AG10803 (cell line): ENCODE measurements around the gene VPS35.
A peak's percentile ranks its signal among the peaks of the same experiment; 100 is the strongest.

ENCODE experiments used
- DNase-seq: peaks from one replicate; pipeline ENCODE4 v3.0.0; 2010; ENCODE audit warnings: low read depth
- H3K4me3 ChIP-seq: 2 replicates; pipeline ENCODE4 v1.5.1; 2011; ENCODE audit warnings: mild to moderate bottlenecking, low read length, control low read depth
- TF ChIP-seq, protein P1 (sequence below): conservative IDR thresholded peaks from 2 replicates; pipeline ENCODE4 v1.5.1; 2011; ENCODE audit warnings: mild to moderate bottlenecking, low read length, control low read depth, inconsistent platforms

The VPS35 gene

DNA sequence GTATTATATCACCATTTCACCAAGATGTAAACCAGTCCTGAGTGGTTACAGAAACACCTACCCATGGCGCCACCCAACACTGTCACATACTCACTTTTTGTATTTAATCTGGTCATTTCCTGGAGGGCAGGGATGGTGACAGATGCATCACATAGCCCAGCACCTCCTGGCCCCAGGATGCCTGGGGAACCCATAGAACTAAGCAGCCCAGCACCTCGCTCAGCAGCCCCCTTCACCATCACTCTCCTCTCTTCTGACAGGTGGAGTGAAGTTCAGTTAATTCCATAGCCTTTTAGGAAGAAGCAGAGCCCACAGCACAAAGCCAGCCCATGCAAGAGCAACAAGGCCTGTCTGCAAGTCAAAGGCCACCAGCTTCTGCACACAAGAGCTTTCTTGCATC, 31.6 kb upstream of the VPS35 start:
- TF ChIP-seq, protein P1, sequence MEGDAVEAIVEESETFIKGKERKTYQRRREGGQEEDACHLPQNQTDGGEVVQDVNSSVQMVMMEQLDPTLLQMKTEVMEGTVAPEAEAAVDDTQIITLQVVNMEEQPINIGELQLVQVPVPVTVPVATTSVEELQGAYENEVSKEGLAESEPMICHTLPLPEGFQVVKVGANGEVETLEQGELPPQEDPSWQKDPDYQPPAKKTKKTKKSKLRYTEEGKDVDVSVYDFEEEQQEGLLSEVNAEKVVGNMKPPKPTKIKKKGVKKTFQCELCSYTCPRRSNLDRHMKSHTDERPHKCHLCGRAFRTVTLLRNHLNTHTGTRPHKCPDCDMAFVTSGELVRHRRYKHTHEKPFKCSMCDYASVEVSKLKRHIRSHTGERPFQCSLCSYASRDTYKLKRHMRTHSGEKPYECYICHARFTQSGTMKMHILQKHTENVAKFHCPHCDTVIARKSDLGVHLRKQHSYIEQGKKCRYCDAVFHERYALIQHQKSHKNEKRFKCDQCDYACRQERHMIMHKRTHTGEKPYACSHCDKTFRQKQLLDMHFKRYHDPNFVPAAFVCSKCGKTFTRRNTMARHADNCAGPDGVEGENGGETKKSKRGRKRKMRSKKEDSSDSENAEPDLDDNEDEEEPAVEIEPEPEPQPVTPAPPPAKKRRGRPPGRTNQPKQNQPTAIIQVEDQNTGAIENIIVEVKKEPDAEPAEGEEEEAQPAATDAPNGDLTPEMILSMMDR, result no peak
- no peak for DNase-seq
- H3K4me3 ChIP-seq, result no peak overlapping the region

DNA sequence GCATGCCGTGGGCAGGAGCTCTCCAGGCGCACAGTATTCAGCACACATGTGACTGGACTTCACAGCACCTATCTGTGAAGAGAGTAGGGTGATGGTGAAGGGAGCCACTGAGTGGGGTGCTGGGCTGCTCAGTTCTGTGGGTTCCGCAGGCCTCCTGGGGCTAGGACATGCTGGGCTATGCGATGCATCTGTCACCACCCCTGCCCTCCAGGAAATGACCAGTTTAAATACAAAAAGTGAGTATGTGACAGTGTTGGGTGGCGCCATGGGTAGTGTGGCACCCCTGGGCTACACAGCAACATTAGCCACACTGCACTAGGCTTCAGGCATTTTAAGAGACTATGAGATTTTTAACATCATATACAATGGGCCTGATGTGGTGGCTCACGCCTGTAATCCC, 30.6 kb upstream of the VPS35 start:
- TF ChIP-seq, protein P1, result no peak
- no peak overlapping the region for H3K4me3 ChIP-seq
- no peak for DNase-seq

DNA sequence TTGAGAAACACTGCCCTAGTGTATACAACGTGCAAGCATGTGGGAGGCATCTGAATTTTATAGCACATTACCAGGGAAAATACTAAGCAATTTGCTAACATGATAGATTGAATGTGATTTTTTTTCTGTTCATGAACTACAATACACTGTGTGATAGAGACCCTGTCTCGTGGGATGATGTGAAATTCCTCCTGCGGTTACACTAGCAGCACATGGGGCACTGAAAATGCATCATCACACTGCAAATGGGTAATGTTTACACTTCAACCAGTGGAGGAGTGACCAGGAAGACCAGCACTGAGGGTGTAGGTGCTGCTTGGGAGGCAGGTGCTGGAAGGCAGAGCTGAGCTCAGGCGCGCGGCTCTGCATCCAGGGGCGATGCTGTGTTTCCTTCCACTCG, 29.2 kb upstream of the VPS35 start:
- no peak overlapping the region for H3K4me3 ChIP-seq
- no peak for DNase-seq
- TF ChIP-seq, protein P1, result no peak

DNA sequence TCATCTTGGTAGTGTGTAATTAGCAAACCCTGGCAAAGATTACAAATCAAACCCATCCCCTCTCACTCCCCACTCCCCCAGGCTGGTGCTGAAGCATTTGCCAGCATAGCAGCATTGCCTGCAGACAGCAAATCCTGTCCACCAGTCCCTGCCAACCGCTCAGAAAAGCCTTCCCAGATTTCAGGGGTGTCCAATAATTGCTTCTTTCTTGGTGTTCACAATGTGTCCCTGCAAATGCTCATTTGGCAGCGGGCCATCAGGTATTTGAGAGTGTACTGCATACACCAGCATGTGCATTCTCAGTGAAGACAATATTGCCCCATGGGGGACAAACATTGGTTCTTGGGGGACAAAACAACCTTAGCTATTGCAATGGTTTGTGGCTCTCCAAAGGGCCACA, 28.7 kb upstream of the VPS35 start:
- no peak for DNase-seq
- TF ChIP-seq, protein P1, result no peak
- H3K4me3 ChIP-seq, result no peak overlapping the region

DNA sequence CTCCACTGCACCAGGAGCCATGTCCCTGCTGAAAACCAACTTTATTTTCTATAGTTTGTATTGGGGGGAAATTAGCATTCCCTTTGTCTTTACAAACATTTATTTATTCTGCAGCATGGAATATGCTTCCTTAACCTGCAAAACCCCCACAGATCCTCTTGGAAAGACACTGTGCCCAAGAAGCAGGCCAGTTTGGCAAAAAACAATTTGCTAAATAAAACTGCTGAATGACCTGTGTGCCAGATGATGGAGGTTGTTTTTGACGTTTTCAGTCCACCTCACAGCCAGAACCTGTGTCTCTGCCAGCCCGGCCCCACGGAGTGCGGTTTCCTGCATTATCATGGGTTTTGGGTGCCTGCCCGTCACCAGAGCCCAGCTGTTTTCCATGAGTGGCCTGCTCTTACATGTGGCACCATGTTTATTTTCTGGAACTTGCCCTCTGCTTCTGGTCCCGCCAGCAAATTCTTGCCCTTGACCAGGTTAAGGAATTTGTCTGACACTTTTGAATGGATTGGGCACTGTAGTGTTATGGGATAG, 26.9 kb upstream of the VPS35 start:
- TF ChIP-seq, protein P1, result no peak
- peak; percentile 18 for DNase-seq
- no peak overlapping the region for H3K4me3 ChIP-seq

DNA sequence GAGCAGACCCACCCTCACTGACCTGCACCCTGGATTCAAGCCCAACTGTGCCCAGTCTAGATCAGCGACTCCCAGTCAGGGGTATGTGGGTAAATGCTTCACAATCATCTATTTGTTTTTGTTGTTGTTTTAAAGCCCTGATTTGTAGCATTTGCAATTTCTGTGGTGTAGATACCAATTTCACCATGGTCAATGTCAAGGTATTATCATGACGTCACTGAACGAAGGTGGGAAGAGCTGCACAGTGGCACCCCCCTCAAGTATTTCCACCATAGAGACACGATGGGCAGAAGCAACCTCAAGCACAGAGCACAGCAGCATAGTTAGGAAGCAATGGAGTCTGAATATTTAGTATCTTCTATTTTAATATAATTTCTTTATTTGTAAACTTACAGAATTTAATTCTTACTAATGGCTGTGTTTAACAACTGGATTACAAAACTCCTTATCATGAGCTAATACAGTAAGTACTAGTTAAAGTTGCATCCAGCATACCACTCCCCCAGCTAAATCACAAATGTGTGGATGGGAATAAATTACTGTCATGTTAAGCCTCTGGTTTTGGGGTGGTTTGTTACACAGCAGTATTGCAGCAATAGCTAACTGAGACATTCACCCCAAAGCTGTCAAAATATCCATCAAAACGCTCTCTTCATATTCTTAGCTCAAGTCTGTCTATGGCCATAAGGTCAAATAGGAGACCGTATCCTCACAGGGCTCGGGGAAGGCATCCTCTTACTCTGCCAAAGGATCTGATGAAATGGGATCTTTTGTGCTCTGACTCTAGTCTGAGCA, 26.0 kb upstream of the VPS35 start:
- no peak for DNase-seq
- H3K4me3 ChIP-seq, result no peak overlapping the region
- TF ChIP-seq, protein P1, result no peak

DNA sequence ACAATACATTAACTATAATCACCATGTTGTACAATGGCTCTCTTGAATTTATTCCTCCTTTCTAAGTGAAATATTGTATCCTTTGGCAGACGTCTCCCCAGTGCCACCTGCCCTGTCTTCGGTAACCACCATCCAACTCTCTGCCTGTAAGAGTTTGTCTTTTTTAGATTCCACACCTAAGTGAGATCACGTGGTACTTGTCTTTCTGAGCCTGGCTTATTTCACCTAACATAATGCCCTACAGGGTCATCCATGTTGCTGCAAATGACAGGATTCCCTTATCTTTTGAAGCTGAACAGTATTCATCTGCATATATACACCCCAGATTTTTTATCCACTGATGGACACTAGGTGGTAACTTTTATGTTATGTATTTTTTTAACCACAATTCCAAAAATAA, 24.7 kb upstream of the VPS35 start:
- TF ChIP-seq, protein P1, result no peak
- DNase-seq, result no peak

More for the DNA sequence above, 24.7 kb upstream of the VPS35 start:
- H3K4me3 ChIP-seq, result no peak overlapping the region
